Transverse colon (tissue), 4 donors: ENCODE results near the gene CDK14.

Source experiments
- POLR2A ChIP-seq: fragments of 450-650 bp; IDR thresholded peaks from one replicate; pipeline ENCODE4 v1.6.1; 2016; ENCODE audit warnings: antibody characterized with exemption, mild to moderate bottlenecking, moderate library complexity
- POLR2AphosphoS5 ChIP-seq, 3 donors: sonication (generic); formaldehyde crosslinking; IDR thresholded peaks; one replicate each; pipeline ENCODE4 v1.6.1; 2016; ENCODE audit warnings: antibody characterized with exemption in 3 of 3
- TF ChIP-seq, protein P1 (sequence below), 5 experiments: fragments of 200-600 bp in 3 of 5; fragments of 450-650 bp in 2 of 5; sonication (generic) in 3 of 5; IDR thresholded peaks; 1 replicate in 2 of 5; 2 replicates in 3 of 5; pipeline ENCODE4 v1.5.1; 2016 to 2017; ENCODE audit warnings: antibody characterized with exemption in 5 of 5, inconsistent platforms in 3 of 5, mild to moderate bottlenecking in 2 of 5, moderate library complexity in 1 of 5

GRCh38 chr7:90708841-90709317 lies 112.8 kb downstream of the CDK14 start:
- TF ChIP-seq, protein P1, sequence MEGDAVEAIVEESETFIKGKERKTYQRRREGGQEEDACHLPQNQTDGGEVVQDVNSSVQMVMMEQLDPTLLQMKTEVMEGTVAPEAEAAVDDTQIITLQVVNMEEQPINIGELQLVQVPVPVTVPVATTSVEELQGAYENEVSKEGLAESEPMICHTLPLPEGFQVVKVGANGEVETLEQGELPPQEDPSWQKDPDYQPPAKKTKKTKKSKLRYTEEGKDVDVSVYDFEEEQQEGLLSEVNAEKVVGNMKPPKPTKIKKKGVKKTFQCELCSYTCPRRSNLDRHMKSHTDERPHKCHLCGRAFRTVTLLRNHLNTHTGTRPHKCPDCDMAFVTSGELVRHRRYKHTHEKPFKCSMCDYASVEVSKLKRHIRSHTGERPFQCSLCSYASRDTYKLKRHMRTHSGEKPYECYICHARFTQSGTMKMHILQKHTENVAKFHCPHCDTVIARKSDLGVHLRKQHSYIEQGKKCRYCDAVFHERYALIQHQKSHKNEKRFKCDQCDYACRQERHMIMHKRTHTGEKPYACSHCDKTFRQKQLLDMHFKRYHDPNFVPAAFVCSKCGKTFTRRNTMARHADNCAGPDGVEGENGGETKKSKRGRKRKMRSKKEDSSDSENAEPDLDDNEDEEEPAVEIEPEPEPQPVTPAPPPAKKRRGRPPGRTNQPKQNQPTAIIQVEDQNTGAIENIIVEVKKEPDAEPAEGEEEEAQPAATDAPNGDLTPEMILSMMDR (IDR thresholded peaks at IDR 0.05): peak; percentile 50 to 75 (median 62)
- no peak for TF ChIP-seq POLR2AphosphoS5 (IDR thresholded peaks at IDR 0.05)
- TF ChIP-seq POLR2A: no peak
